HL-60 (cell line): ENCODE data around the gene DDX27.
A peak's percentile ranks its signal among the peaks of the same experiment; 100 is the strongest.

Source experiments
- CTCF ChIP-seq: IDR thresholded peaks from one replicate; pipeline ENCODE4 v1.5.1; 2011; ENCODE audit warnings: low read length, control low read depth, inconsistent platforms; ENCODE audit not compliant: insufficient read depth
- GABPA ChIP-seq: IDR thresholded peaks from 2 replicates; pipeline ENCODE4 v1.6.1; 2012; ENCODE audit warnings: low read depth
- POLR2AphosphoS5 ChIP-seq: IDR thresholded peaks from 2 replicates; pipeline ENCODE4 v1.6.1; 2012; ENCODE audit warnings: low read depth
- REST ChIP-seq: IDR thresholded peaks from 2 replicates; pipeline ENCODE4 v1.6.1; 2012; ENCODE audit warnings: low read depth; ENCODE audit not compliant: insufficient replicate concordance
- SPI1 ChIP-seq: IDR thresholded peaks from 2 replicates; pipeline ENCODE4 v1.6.1; 2012; ENCODE audit warnings: low read depth, mild to moderate bottlenecking, borderline replicate concordance

- no peak for TF ChIP-seq CTCF
- peak; percentile 100 for TF ChIP-seq POLR2AphosphoS5
- peak; percentile 83 for TF ChIP-seq REST
- TF ChIP-seq SPI1, result no peak; the same call in 1 of the 2 replicates
- no peak for TF ChIP-seq GABPA
Measured at GRCh38 chr20:49278036-49278817, 59.0 kb downstream of the DDX27 start, which contains the start of gene ZNFX1.
